ENCODE results near the gene TNK1. TPM values are rescaled to one million over a fixed set of nuclear protein-coding genes. Genes with fewer than 3 reads are reported as not detected.

The TNK1 gene
- total RNA-seq, 4 donors from 2014 or later: 38.9 to 110 (median 53.2) TPM

- no peak overlapping the region for H3K27ac ChIP-seq
- no peaks in the 10 kb centered on the region for H3K36me3 ChIP-seq
- intact Hi-C loops (cut with DNase I; ENCODE audit: low total_unique reads) (loop anchor here (2.0 kb wide), 1 partner anchor 46 kb away; the partner anchor contains the start of gene POLR2A), in situ Hi-C loops (cut with MboI; ENCODE audit: low pct_ligation_motif_present in 1 of 4, low pct_unique_long_range_greater_than_20kb in 1 of 4, low sequenced_read_pairs in 3 of 4) (loop anchor here in 2 of 4 donors (10.0 kb wide), 2 partner anchors 74 to 84 kb away; partner anchors contain the start of genes KCTD11 (in 1 of the 2) and TMEM95 (in 1 of the 2))
- peaks cover 26 to 51% (median 43%) of the 10 kb centered on the region in 4 donors for H3K4me1 ChIP-seq
- TF ChIP-seq POLR2AphosphoS5 (IDR thresholded peaks at IDR 0.05) (no peak), EP300 (IDR thresholded peaks at IDR 0.05; ENCODE audit: low read depth) (no peak), POLR2A (IDR thresholded peaks at IDR 0.05) (no peak), CTCF (IDR thresholded peaks at IDR 0.05) (no peak)
- peaks cover 44% of the 10 kb centered on the region for H3K27me3 ChIP-seq
- H3K4me3 ChIP-seq: peak overlapping the region in 1 of 4 donors; percentile 79
- no peak for DNase-seq
- 57 to 67% methylated on average over 6 to 11 of the region's 11 CpGs for WGBS, 2 donors (ENCODE audit: low coverage in 1 of 2)
- H3K9me3 ChIP-seq: no peaks in the 10 kb centered on the region
Measured at GRCh38 chr17:7438656-7439460, 58.0 kb downstream of the TNK1 start.

Other genes with a start within 250 kb of the TNK1 start
- gene ASGR1, start 201.7 kb upstream of the TNK1 start, total RNA-seq: under 1 TPM in 2 of 4 donors, not detected in 2; 0.48 to 0.82 TPM
- 10 to 100 TPM in 1 of 4 donors, 1 to 10 TPM in 3; 2.4 to 15.7 (median 6.1) TPM for gene DLG4, start 161.3 kb upstream of the TNK1 start, total RNA-seq
- gene ACADVL, start 161.2 kb upstream of the TNK1 start, total RNA-seq: 1,000 to 10,000 TPM in 3 of 4 donors, 100 to 1,000 TPM in 1; 877 to 3,047 (median 1,981) TPM
- 100 to 1,000 TPM in 2 of 4 donors, 10 to 100 TPM in 2; 35.9 to 182 (median 69.2) TPM for gene DVL2, start 146.6 kb upstream of the TNK1 start, total RNA-seq
- gene PHF23, start 141.6 kb upstream of the TNK1 start, total RNA-seq: 10 to 100 TPM; 20.6 to 33.5 (median 27.8) TPM
- 100 to 1,000 TPM; 209 to 479 (median 394) TPM for gene GABARAP, start 138.6 kb upstream of the TNK1 start, total RNA-seq
- gene CTDNEP1, start 129.4 kb upstream of the TNK1 start, total RNA-seq: 100 to 1,000 TPM in 1 of 4 donors, 10 to 100 TPM in 3; 52.3 to 113 (median 60.4) TPM
- gene ELP5, start 128.9 kb upstream of the TNK1 start, total RNA-seq: 10 to 100 TPM in 3 of 4 donors, 1 to 10 TPM in 1; 4.9 to 36.2 (median 30.3) TPM
- gene CLDN7, start 118.6 kb upstream of the TNK1 start, total RNA-seq: 1,000 to 10,000 TPM in 1 of 4 donors, 100 to 1,000 TPM in 3; 571 to 1,162 (median 940) TPM
- 10 to 100 TPM in 3 of 4 donors, 1 to 10 TPM in 1; 9.7 to 35.5 (median 20.3) TPM for gene SLC2A4, start 99.4 kb upstream of the TNK1 start, total RNA-seq
- 100 to 1,000 TPM in 1 of 4 donors, 10 to 100 TPM in 3; 23.1 to 151 (median 43.4) TPM for gene YBX2, start 86.5 kb upstream of the TNK1 start, total RNA-seq
- 100 to 1,000 TPM in 3 of 4 donors, 10 to 100 TPM in 1; 91.3 to 188 (median 149) TPM for gene EIF5A, start 73.5 kb upstream of the TNK1 start, total RNA-seq
- gene GPS2, start 65.7 kb upstream of the TNK1 start, total RNA-seq: 100 to 1,000 TPM in 3 of 4 donors, 10 to 100 TPM in 1; 96.5 to 578 (median 150) TPM
- 100 to 1,000 TPM in 1 of 4 donors, 10 to 100 TPM in 3; 27.8 to 109 (median 35.0) TPM for gene NEURL4, start 51.8 kb upstream of the TNK1 start, total RNA-seq
- gene ACAP1, start 44.6 kb upstream of the TNK1 start, total RNA-seq: 10 to 100 TPM in 2 of 4 donors, 1 to 10 TPM in 2; 4.8 to 21.0 (median 10.0) TPM
- gene KCTD11, start 28.9 kb upstream of the TNK1 start, total RNA-seq: 10 to 100 TPM in 1 of 4 donors, 1 to 10 TPM in 3; 1.2 to 10.8 (median 7.8) TPM
- gene TMEM95, start 25.9 kb upstream of the TNK1 start, total RNA-seq: not detected
- 10 to 100 TPM; 13.2 to 32.4 (median 18.4) TPM for gene PLSCR3, start 13.4 kb downstream of the TNK1 start, total RNA-seq
- gene TMEM256, start 23.0 kb downstream of the TNK1 start, total RNA-seq: 100 to 1,000 TPM in 2 of 4 donors, 10 to 100 TPM in 1, 1 to 10 TPM in 1; 10.0 to 129 (median 85.6) TPM
- 10 to 100 TPM in 1 of 4 donors, 1 to 10 TPM in 3; 2.2 to 12.3 (median 3.9) TPM for gene NLGN2, start 26.8 kb downstream of the TNK1 start, total RNA-seq
- not detected for gene SPEM1, start 39.2 kb downstream of the TNK1 start, total RNA-seq
- gene SPEM2, start 44.5 kb downstream of the TNK1 start, total RNA-seq: not detected
- gene SPEM3, start 47.8 kb downstream of the TNK1 start, total RNA-seq: not detected
- 10 to 100 TPM in 3 of 4 donors, 1 to 10 TPM in 1; 8.8 to 26.1 (median 16.3) TPM for gene TMEM102, start 54.3 kb downstream of the TNK1 start, total RNA-seq
- 1 to 10 TPM in 3 of 4 donors, not detected in 1; 1.6 to 2.4 (median 1.9) TPM for gene FGF11, start 58.4 kb downstream of the TNK1 start, total RNA-seq
- gene CHRNB1, start 64.0 kb downstream of the TNK1 start, total RNA-seq: 10 to 100 TPM in 1 of 4 donors, 1 to 10 TPM in 2, not detected in 1; 5.8 to 10.3 (median 8.9) TPM
- gene ZBTB4, start 98.5 kb downstream of the TNK1 start, total RNA-seq: 10 to 100 TPM; 18.3 to 48.6 (median 23.2) TPM
- gene SLC35G6, start 100.4 kb downstream of the TNK1 start, total RNA-seq: not detected
- 100 to 1,000 TPM in 3 of 4 donors, 10 to 100 TPM in 1; 91.3 to 321 (median 127) TPM for gene POLR2A, start 103.3 kb downstream of the TNK1 start, total RNA-seq
- 10 to 100 TPM; 20.8 to 53.1 (median 31.5) TPM for gene TNFSF12, start 168.0 kb downstream of the TNK1 start, total RNA-seq
- 10 to 100 TPM; 19.7 to 94.3 (median 59.8) TPM for gene TNFSF13, start 177.7 kb downstream of the TNK1 start, total RNA-seq
- gene SENP3, start 180.8 kb downstream of the TNK1 start, total RNA-seq: 100 to 1,000 TPM in 1 of 4 donors, 10 to 100 TPM in 3; 37.0 to 159 (median 45.2) TPM
- gene CD68, start 198.5 kb downstream of the TNK1 start, total RNA-seq: 100 to 1,000 TPM in 1 of 4 donors, 10 to 100 TPM in 2, 1 to 10 TPM in 1; 3.8 to 102 (median 35.1) TPM
- gene MPDU1, start 202.8 kb downstream of the TNK1 start, total RNA-seq: 100 to 1,000 TPM in 3 of 4 donors, 10 to 100 TPM in 1; 97.9 to 312 (median 157) TPM
- 1 to 10 TPM in 2 of 4 donors, not detected in 2; 2.3 to 4.3 TPM for gene SOX15, start 209.0 kb downstream of the TNK1 start, total RNA-seq
- 10 to 100 TPM; 11.7 to 25.4 (median 22.4) TPM for gene FXR2, start 233.8 kb downstream of the TNK1 start, total RNA-seq
- 100 to 1,000 TPM in 1 of 4 donors, 10 to 100 TPM in 3; 21.7 to 106 (median 67.7) TPM for gene SAT2, start 246.7 kb downstream of the TNK1 start, total RNA-seq
- gene SHBG, start 249.0 kb downstream of the TNK1 start, total RNA-seq: under 1 TPM in 2 of 4 donors, not detected in 2; 0.32 to 0.41 TPM

Data from transverse colon (tissue), 4 donors.